ENCODE measurements around the gene VPS8. TPM values are rescaled to one million over a fixed set of nuclear protein-coding genes. Genes with fewer than 3 reads are reported as not detected.

VPS8 gene
- total and polyA plus RNA-seq, 3 experiments from 2014 or later, result 19.6 to 30.2 (median 22.3) TPM

- Histone ChIP-seq H3K4me3 (ENCODE audit: low read length) (no peak overlapping the region), H3K27me3 (ENCODE audit: insufficient read depth, low read length, poor library complexity, severe bottlenecking) (no peaks in the 10 kb centered on the region), H3K36me3 (ENCODE audit: insufficient read depth, low read length) (no peaks in the 10 kb centered on the region), H3K4me1 (ENCODE audit: insufficient read depth, low read length) (no peaks in the 10 kb centered on the region), H3K9me3 (ENCODE audit: low read length) (no peaks in the 10 kb centered on the region), H3K27ac (ENCODE audit: low read depth, low read length) (no peak overlapping the region)
- Mint-ChIP-seq H3K36me3 (no peaks in the 10 kb centered on the region), H3K4me1 (no peaks in the 10 kb centered on the region), H3K27ac (no peak overlapping the region), H3K27me3 (peaks cover 13 to 36% of the 10 kb centered on the region in 2 donors), H3K9me3 (no peaks in the 10 kb centered on the region), H3K4me3 (no peak overlapping the region)
- peak in 1 of 5 donors; percentile 29 for DNase-seq
- CTCF ChIA-PET, result interaction anchor here (2.2 to 3.0 kb wide), 2 partner anchors 9 to 209 kb away, joined by 5 to 15 read pairs; partner anchors contain the start of gene EPHB3
- POLR2A ChIA-PET, result no interaction called here
Measured at GRCh38 chr3:184769382-184770170, 42.4 kb upstream of the VPS8 start.

DNA sequence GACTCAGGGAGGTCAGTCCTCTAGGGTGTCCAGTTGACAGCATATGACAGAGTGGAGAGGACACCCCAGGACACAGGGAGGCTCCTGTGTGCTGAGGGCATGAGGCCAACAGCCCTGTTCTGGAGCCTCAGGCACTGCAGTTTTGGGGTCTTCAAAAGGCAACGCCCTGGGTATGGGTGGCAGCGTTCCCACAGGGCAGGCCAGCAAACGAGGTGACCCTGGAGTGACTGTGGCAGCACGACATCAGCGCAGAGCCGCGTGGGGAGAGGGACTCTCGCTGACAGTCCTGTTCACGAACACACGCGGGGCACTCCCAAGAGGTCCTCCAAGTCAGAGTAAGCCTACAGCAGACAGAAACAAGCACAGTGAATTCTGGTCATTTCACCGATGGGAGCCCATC lies 41.4 kb upstream of the VPS8 start:
- no peak for DNase-seq
- H3K27me3 Mint-ChIP-seq, result peaks cover 11 to 40% of the 10 kb centered on the region in 2 donors
- CTCF ChIA-PET, result interaction anchor here (1.3 kb wide), 1 partner anchor 209 kb away, joined by 6 read pairs; the partner anchor contains the start of gene EPHB3

GRCh38 chr3:184771301-184772127 lies 40.5 kb upstream of the VPS8 start:
- peaks cover 9 to 45% of the 10 kb centered on the region in 2 donors for H3K27me3 Mint-ChIP-seq
- H3K4me3 Mint-ChIP-seq, result no peak overlapping the region
- H3K27ac Mint-ChIP-seq, result no peak overlapping the region
- Histone ChIP-seq H3K36me3 (ENCODE audit: insufficient read depth, low read length) (no peaks in the 10 kb centered on the region), H3K9me3 (ENCODE audit: low read length) (no peaks in the 10 kb centered on the region), H3K27me3 (ENCODE audit: insufficient read depth, low read length, poor library complexity, severe bottlenecking) (no peaks in the 10 kb centered on the region), H3K27ac (ENCODE audit: low read depth, low read length) (no peak overlapping the region), H3K4me3 (ENCODE audit: low read length) (no peak overlapping the region), H3K4me1 (ENCODE audit: insufficient read depth, low read length) (no peaks in the 10 kb centered on the region)
- ChIA-PET POLR2A (no interaction called here), CTCF (interaction anchor here (1.3 kb wide), 1 partner anchor 210 kb away, joined by 6 read pairs; the partner anchor contains the start of gene EPHB3)
- no peaks in the 10 kb centered on the region for H3K36me3 Mint-ChIP-seq
- no peak for DNase-seq
- no peaks in the 10 kb centered on the region for H3K4me1 Mint-ChIP-seq
- H3K9me3 Mint-ChIP-seq, result no peaks in the 10 kb centered on the region

More for the DNA sequence above, 41.4 kb upstream of the VPS8 start:
- Mint-ChIP-seq H3K4me1 (no peaks in the 10 kb centered on the region), H3K4me3 (peak overlapping the region in 1 of 7 donors; percentile 9), H3K36me3 (no peaks in the 10 kb centered on the region), H3K9me3 (no peaks in the 10 kb centered on the region), H3K27ac (no peak overlapping the region)
- H3K4me3 ChIP-seq (ENCODE audit: low read length), result no peak overlapping the region
- H3K27me3 ChIP-seq (ENCODE audit: insufficient read depth, low read length, poor library complexity, severe bottlenecking), result no peaks in the 10 kb centered on the region
- H3K36me3 ChIP-seq (ENCODE audit: insufficient read depth, low read length), result no peaks in the 10 kb centered on the region
- POLR2A ChIA-PET, result no interaction called here
- H3K9me3 ChIP-seq (ENCODE audit: low read length), result no peaks in the 10 kb centered on the region
- H3K4me1 ChIP-seq (ENCODE audit: insufficient read depth, low read length), result no peaks in the 10 kb centered on the region
- H3K27ac ChIP-seq (ENCODE audit: low read depth, low read length), result no peak overlapping the region

DNA sequence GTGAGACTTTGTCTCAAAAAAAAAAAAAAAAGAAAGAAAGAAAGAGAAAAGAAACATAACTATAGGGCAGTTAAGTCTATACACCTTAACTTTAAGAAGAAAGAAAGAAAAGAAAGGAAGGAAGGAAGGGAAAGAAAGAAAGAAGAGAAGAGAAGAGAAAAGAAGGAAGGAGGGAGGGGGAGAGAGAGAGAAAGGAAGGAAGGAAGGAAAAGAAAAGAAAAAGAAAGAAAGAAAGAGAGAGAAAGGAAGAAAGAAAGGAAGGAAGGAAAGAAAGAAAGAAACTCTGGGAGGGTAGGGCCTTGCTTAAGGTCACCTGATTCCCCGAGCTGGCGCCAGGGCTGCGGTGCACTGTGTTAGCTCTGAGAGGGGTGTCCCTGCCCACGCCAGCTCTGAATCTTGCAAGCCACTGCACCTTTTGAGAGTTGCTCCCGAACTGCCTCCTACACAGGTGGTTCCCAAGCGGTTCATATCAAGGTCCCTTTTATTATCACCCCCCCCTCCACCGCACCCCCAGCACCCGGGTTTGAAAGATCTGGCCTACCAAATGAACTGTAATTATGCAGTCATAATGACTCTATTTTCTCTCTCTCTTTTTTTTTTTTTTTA lies 39.2 kb upstream of the VPS8 start:
- POLR2A ChIA-PET, result no interaction called here
- no peak overlapping the region for H3K27ac ChIP-seq (ENCODE audit: low read depth, low read length)
- H3K4me1 Mint-ChIP-seq, result no peaks in the 10 kb centered on the region
- H3K9me3 Mint-ChIP-seq, result no peaks in the 10 kb centered on the region
- H3K27me3 ChIP-seq (ENCODE audit: insufficient read depth, low read length, poor library complexity, severe bottlenecking), result no peaks in the 10 kb centered on the region
- DNase-seq, result peak in 1 of 5 donors; percentile 10
- no peaks in the 10 kb centered on the region for H3K36me3 Mint-ChIP-seq
- H3K4me1 ChIP-seq (ENCODE audit: insufficient read depth, low read length), result no peaks in the 10 kb centered on the region
- CTCF ChIA-PET, result no interaction called here
- H3K36me3 ChIP-seq (ENCODE audit: insufficient read depth, low read length), result no peaks in the 10 kb centered on the region
- H3K9me3 ChIP-seq (ENCODE audit: low read length), result no peaks in the 10 kb centered on the region
- no peak overlapping the region for H3K4me3 ChIP-seq (ENCODE audit: low read length)
- H3K27ac Mint-ChIP-seq, result no peak overlapping the region
- H3K4me3 Mint-ChIP-seq, result no peak overlapping the region
- peaks cover 9 to 46% of the 10 kb centered on the region in 2 donors for H3K27me3 Mint-ChIP-seq

DNA sequence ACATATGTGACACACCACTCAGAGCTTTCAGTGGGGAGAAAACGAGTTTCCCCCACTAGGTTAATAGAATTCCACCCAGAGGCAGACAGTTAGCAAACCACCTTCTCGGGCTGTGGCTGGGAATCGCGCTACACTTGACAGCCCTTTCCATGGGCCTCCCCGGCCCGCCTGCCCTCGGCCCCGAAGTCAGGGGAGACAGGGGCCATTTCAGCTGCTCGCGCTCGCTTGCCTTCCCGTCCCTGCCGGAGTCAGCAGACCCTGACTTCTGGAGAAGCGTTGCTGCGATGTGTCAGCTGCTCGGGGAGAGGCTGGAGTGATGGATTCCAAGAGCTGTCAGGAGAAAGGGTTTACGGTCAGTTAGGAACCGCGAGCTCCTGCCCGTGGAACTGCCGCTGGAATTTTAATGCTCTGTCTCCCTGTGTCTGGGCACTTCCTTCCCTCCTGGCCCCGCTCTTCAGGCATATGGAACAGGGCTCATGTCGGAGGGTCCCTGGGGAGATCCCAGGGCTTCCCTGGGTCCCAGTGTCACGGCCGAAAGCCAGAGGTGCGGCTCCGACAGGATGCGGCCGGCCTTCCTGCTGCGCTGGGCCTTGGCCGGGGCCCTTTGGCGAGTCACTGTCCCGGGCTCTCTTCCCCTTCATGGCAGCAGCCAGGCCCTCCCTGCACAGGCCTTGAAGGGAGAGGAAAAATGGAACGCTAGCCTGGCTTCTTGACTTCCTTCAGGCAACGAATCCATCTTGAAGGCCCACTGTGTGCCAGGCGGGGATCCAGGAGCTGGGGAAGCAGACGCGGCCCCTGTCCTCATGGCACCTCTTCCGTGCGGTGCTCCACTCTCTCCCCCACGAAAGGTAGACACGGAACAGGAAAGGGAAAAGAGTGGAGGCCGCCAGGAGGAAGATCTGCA lies 38.4 kb upstream of the VPS8 start:
- peak overlapping the region in 1 of 8 donors; percentile 64 for H3K27ac Mint-ChIP-seq
- H3K4me1 Mint-ChIP-seq, result no peaks in the 10 kb centered on the region
- Histone ChIP-seq H3K4me3 (ENCODE audit: low read length) (no peak overlapping the region), H3K27ac (ENCODE audit: low read depth, low read length) (no peak overlapping the region), H3K4me1 (ENCODE audit: insufficient read depth, low read length) (no peaks in the 10 kb centered on the region), H3K27me3 (ENCODE audit: insufficient read depth, low read length, poor library complexity, severe bottlenecking) (peaks cover 7% of the 10 kb centered on the region), H3K36me3 (ENCODE audit: insufficient read depth, low read length) (no peaks in the 10 kb centered on the region), H3K9me3 (ENCODE audit: low read length) (no peaks in the 10 kb centered on the region)
- no peaks in the 10 kb centered on the region for H3K36me3 Mint-ChIP-seq
- H3K9me3 Mint-ChIP-seq, result no peaks in the 10 kb centered on the region
- peaks cover 12 to 54% of the 10 kb centered on the region in 2 donors for H3K27me3 Mint-ChIP-seq
- POLR2A ChIA-PET, result no interaction called here
- no peak for DNase-seq
- no peak overlapping the region for H3K4me3 Mint-ChIP-seq
- CTCF ChIA-PET, result interaction anchor here (1.3 kb wide), 1 partner anchor 11 kb away, joined by 4 read pairs; no protein-coding TSS in a partner anchor

GRCh38 chr3:184776916-184777315 lies 35.0 kb upstream of the VPS8 start:
- Mint-ChIP-seq H3K27me3 (peaks cover 15 to 62% of the 10 kb centered on the region in 2 donors), H3K27ac (no peak overlapping the region), H3K4me3 (no peak overlapping the region), H3K9me3 (no peaks in the 10 kb centered on the region), H3K4me1 (no peaks in the 10 kb centered on the region), H3K36me3 (no peaks in the 10 kb centered on the region)
- ChIA-PET POLR2A (no interaction called here), CTCF (interaction anchor here (0.8 to 2.6 kb wide), 5 partner anchors 9 to 51 kb away, joined by 3 to 8 read pairs (median 4); no protein-coding TSS in a partner anchor)
- H3K9me3 ChIP-seq (ENCODE audit: low read length), result no peaks in the 10 kb centered on the region
- no peak overlapping the region for H3K4me3 ChIP-seq (ENCODE audit: low read length)
- peaks cover 8% of the 10 kb centered on the region for H3K27me3 ChIP-seq (ENCODE audit: insufficient read depth, low read length, poor library complexity, severe bottlenecking)
- H3K27ac ChIP-seq (ENCODE audit: low read depth, low read length), result no peak overlapping the region
- no peak for DNase-seq
- no peaks in the 10 kb centered on the region for H3K4me1 ChIP-seq (ENCODE audit: insufficient read depth, low read length)
- H3K36me3 ChIP-seq (ENCODE audit: insufficient read depth, low read length), result no peaks in the 10 kb centered on the region

- Histone ChIP-seq H3K4me1 (ENCODE audit: insufficient read depth, low read length) (no peaks in the 10 kb centered on the region), H3K36me3 (ENCODE audit: insufficient read depth, low read length) (no peaks in the 10 kb centered on the region), H3K4me3 (ENCODE audit: low read length) (no peak overlapping the region), H3K9me3 (ENCODE audit: low read length) (no peaks in the 10 kb centered on the region), H3K27me3 (ENCODE audit: insufficient read depth, low read length, poor library complexity, severe bottlenecking) (peaks cover 8% of the 10 kb centered on the region), H3K27ac (ENCODE audit: low read depth, low read length) (no peak overlapping the region)
- CTCF ChIA-PET, result interaction anchor here (0.8 to 2.6 kb wide), 11 partner anchors 9 to 228 kb away, joined by 3 to 8 read pairs (median 4); no protein-coding TSS in a partner anchor
- H3K27ac Mint-ChIP-seq, result no peak overlapping the region
- no peak overlapping the region for H3K4me3 Mint-ChIP-seq
- peak; percentile 60 to 85 (median 71) for DNase-seq
- no peaks in the 10 kb centered on the region for H3K4me1 Mint-ChIP-seq
- POLR2A ChIA-PET, result interaction anchor here (1.3 kb wide), 1 partner anchor 217 kb away, joined by 4 read pairs; the partner anchor contains the start of gene EPHB3
- peaks cover 15 to 62% of the 10 kb centered on the region in 2 donors for H3K27me3 Mint-ChIP-seq
- H3K9me3 Mint-ChIP-seq, result no peaks in the 10 kb centered on the region
- H3K36me3 Mint-ChIP-seq, result no peaks in the 10 kb centered on the region
Measured at GRCh38 chr3:184777566-184778356, 34.2 kb upstream of the VPS8 start.

Measured in CD8-positive, alpha-beta memory T cell (primary cell).